ENCODE measurements around the gene ST8SIA1.
"Not testable (repeated sequence)": the region's sequence is repeated elsewhere in the genome, so short reads cannot be mapped to it uniquely, and the experiment has no call there.

ST8SIA1 gene

GRCh38 chr12:22172501-22172900, 162.0 kb downstream of the ST8SIA1 start:
- DNase-seq (ENCODE audit: low spot score): no peak

GRCh38 chr12:22169376-22169775, 165.1 kb downstream of the ST8SIA1 start:
- no peak for DNase-seq (ENCODE audit: low spot score)

- no peak for DNase-seq (ENCODE audit: low spot score)
These were observed 170.4 kb downstream of the ST8SIA1 start for GRCh38 chr12:22164139-22164538.

- DNase-seq (ENCODE audit: low spot score): no peak
These were observed 170.9 kb downstream of the ST8SIA1 start for GRCh38 chr12:22163594-22163993.

GRCh38 chr12:22160396-22161003, 174.0 kb downstream of the ST8SIA1 start:
- no peak for DNase-seq (ENCODE audit: low spot score)

- DNase-seq (ENCODE audit: low spot score): not testable (repeated sequence)
These were observed 185.2 kb downstream of the ST8SIA1 start for GRCh38 chr12:22149286-22149685.

- DNase-seq (ENCODE audit: low spot score): not testable (repeated sequence)
These were observed 187.8 kb downstream of the ST8SIA1 start for GRCh38 chr12:22146686-22147085.

Data from GM03348 (cell line).